Effector memory CD4-positive, alpha-beta T cell (primary cell): ENCODE measurements around the gene TMEM239.

ENCODE experiments used
- DNase-seq, 3 donors: peaks; one replicate each; pipeline ENCODE4 v3.0.0-alpha.2; 2020
- H3K27ac ChIP-seq: 2 replicates; pipeline ENCODE4 v1.7.0; 2013; ENCODE audit warnings: mild to moderate bottlenecking, low read length, moderate library complexity; ENCODE audit not compliant: insufficient read depth, poor library complexity, severe bottlenecking
- H3K27me3 ChIP-seq: replicated peaks from 2 replicates; pipeline ENCODE4 v1.7.0; 2013; ENCODE audit warnings: mild to moderate bottlenecking, low read length; ENCODE audit not compliant: insufficient read depth, control insufficient read depth, poor library complexity, severe bottlenecking
- H3K36me3 ChIP-seq: 2 replicates; pipeline ENCODE4 v1.7.0; 2013; ENCODE audit warnings: mild to moderate bottlenecking, low read length, moderate library complexity; ENCODE audit not compliant: control insufficient read depth, insufficient read depth
- H3K4me1 ChIP-seq: 2 replicates; pipeline ENCODE4 v1.7.0; 2013; ENCODE audit warnings: low read length, mild to moderate bottlenecking; ENCODE audit not compliant: control insufficient read depth, insufficient read depth, poor library complexity, severe bottlenecking
- H3K4me3 ChIP-seq: 2 replicates; pipeline ENCODE4 v1.7.0; 2013; ENCODE audit warnings: low read length, low read depth, mild to moderate bottlenecking; ENCODE audit not compliant: insufficient read depth, poor library complexity, severe bottlenecking
- H3K9me3 ChIP-seq: 2 replicates; pipeline ENCODE4 v1.7.0; 2013; ENCODE audit warnings: mild to moderate bottlenecking, low read length, moderate library complexity; ENCODE audit not compliant: control insufficient read depth

TMEM239 gene

DNA sequence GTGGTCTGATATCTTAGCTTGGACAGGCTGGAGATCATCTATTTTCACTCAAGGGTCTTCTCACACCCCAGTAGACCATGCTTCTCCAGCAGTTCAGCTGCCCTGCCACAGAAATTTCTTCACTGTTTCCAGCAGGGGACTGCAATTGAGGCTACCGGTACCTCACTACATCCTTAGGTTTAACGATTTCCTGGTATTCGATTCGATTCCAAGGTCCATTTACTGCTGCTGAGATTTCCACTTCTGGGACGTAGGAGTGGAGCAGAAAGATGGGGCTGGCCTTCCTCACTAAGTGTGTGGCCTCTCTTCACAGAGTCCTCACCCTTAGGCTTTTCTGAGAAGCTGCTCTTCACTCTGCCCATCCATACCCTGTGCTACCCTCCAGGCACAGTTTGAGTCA, 30.5 kb downstream of the TMEM239 start:
- no peak overlapping the region for H3K27ac ChIP-seq
- no peak for DNase-seq
- H3K36me3 ChIP-seq, result peaks cover 8% of the 10 kb centered on the region
- H3K9me3 ChIP-seq, result no peaks in the 10 kb centered on the region
- no peaks in the 10 kb centered on the region for H3K4me1 ChIP-seq
- no peaks in the 10 kb centered on the region for H3K27me3 ChIP-seq
- no peak overlapping the region for H3K4me3 ChIP-seq

DNA sequence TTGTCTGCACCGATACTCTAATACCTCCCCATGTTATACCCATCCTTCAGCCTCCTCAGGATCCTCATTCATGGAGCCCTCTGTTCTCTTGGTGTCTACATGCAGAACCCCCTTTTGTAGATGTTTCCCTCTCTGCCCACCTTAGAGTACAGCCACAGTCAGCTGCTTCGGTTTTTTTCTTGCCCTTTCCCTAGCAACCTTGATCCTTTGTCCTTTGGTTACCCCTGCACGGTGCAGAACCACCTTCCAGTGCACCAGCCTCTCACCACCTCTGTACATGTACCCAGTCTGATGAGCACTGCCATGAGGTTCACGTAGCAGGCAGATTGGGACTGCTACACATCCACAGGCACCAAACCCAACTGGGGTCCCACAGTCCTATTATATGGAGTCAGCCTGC, 31.6 kb downstream of the TMEM239 start:
- H3K4me1 ChIP-seq, result peaks cover 5% of the 10 kb centered on the region
- H3K27me3 ChIP-seq, result no peaks in the 10 kb centered on the region
- no peak overlapping the region for H3K4me3 ChIP-seq
- H3K9me3 ChIP-seq, result no peaks in the 10 kb centered on the region
- H3K36me3 ChIP-seq, result peaks cover 8% of the 10 kb centered on the region
- no peak for DNase-seq
- H3K27ac ChIP-seq, result no peak overlapping the region

DNA sequence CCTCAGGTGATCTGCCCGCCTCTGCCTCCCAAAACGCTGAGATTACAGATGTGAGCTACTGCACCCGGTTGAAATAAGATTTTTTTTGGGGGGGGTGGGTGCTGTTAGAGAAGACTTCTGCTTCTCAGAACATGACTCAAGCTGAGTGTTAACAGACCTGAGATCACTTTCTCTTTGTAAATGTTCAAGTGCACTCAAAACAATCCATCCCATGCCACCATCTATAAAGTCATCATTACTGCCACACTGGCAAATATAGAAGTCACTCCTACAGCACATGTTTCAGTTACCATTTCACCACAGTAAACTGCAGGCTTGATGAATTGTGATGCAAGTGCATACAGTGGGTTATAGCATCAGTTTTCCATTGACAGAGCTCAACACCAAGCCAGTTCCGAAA, 33.4 kb downstream of the TMEM239 start:
- no peak for DNase-seq
- Histone ChIP-seq H3K27ac (no peak overlapping the region), H3K27me3 (no peaks in the 10 kb centered on the region), H3K36me3 (peaks cover 8% of the 10 kb centered on the region), H3K9me3 (no peaks in the 10 kb centered on the region), H3K4me1 (peaks cover 5% of the 10 kb centered on the region), H3K4me3 (no peak overlapping the region)

DNA sequence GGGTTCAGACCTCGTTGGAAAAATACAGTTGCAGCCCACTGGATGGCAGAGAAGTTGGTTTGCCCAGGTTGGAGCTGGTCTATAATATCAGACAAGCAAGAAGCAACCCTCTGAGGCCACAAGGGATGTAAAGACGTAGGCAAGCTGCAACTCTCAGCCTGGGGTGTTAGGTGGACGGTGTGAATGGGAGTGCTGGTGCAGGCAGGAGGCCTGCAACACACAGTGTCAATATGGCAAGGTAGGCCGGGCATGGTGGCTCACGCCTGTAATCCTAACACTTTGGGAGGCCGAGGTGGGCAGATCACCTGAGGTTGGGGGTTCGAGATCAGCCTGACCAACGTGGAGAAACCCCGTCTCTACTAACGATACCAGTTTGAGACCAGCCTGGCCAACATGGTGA, 34.9 kb downstream of the TMEM239 start:
- peaks cover 5% of the 10 kb centered on the region for H3K4me1 ChIP-seq
- no peak overlapping the region for H3K27ac ChIP-seq
- H3K4me3 ChIP-seq, result no peak overlapping the region
- H3K9me3 ChIP-seq, result no peaks in the 10 kb centered on the region
- peaks cover 8% of the 10 kb centered on the region for H3K36me3 ChIP-seq
- no peak for DNase-seq
- no peaks in the 10 kb centered on the region for H3K27me3 ChIP-seq

DNA sequence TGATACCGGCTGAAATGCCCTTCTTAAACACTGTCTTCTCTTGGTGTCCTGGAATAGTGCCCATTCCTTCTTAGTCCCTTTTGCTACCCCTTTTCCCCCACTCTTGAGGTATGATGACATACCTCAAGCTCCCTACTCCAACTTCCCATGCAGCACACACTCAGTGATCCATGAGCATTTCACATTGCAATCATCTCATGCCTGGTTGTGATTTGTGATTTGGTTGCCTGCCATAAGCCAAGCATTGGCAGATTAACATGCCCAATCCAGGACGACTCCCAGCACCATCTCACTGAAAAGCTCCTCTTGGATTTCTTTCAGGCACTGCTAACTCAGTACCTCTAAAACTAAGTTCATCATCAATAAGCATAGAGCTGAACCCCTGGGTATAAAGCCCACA, 42.4 kb downstream of the TMEM239 start:
- no peak overlapping the region for H3K4me3 ChIP-seq
- DNase-seq, result no peak
- peaks cover 22% of the 10 kb centered on the region for H3K36me3 ChIP-seq
- H3K4me1 ChIP-seq, result no peaks in the 10 kb centered on the region
- no peaks in the 10 kb centered on the region for H3K9me3 ChIP-seq
- H3K27ac ChIP-seq, result no peak overlapping the region
- H3K27me3 ChIP-seq, result no peaks in the 10 kb centered on the region

DNA sequence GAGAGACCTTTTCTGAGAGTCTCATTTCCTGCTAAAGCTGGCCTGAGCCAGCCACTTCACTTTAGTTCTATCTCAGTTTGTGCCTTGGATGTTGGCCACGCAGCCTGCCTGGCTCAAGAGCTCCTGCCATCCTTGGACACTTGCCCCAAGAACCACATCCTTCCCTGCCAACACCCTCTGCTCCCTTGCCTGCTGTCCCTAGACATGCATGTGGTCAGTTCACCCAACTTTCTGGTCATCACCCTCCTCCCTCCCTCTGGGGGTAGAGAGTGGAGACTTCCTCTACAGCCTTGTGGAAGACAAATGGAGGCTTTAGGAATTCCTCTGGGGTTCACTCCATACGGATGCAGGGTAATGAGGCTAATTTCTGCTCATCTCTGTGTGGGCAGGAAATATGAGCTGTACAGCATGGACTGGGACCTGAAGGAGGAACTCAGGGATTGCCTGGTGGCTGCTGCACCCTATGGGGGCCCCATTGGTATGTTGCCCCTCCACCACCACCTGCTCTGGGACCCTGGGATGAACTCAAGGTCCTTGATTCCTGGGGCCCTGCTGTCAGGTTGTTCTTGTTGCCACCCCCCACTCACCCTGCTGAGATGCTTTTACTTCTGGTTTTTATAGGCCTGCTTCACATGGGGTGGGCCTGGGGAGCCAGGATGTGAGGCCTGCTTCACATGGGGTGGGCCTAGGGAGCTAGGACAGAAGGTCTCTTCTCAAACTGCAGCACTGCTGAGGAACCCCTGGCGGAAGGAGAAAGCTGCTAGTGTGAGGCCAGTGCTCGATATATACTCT, 43.4 kb downstream of the TMEM239 start:
- H3K27me3 ChIP-seq, result no peaks in the 10 kb centered on the region
- DNase-seq, result no peak
- H3K4me3 ChIP-seq, result no peak overlapping the region
- peaks cover 30% of the 10 kb centered on the region for H3K36me3 ChIP-seq
- H3K27ac ChIP-seq, result no peak overlapping the region
- H3K4me1 ChIP-seq, result no peaks in the 10 kb centered on the region
- H3K9me3 ChIP-seq, result no peaks in the 10 kb centered on the region

DNA sequence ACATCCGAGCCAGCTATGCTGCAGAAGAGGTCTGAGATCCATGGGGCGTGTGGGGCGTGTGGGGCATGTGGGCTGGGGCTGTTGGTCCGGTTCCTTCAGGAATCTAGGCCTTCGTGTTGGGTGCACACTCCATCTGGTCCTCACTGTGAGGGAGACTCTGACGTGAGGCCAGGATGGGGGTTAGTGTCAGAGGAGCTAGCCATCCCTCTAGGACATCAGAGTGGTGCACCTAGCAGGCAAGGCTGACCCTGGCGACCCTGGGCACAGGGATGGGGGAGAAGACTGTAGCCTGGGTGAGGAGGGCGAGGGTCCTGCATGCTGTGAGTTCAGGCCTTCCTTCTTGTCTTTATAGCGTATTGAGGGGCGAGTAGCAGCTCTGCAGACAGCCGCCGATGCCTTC, 48.5 kb downstream of the TMEM239 start:
- DNase-seq, result no peak
- Histone ChIP-seq H3K4me1 (peaks cover 5% of the 10 kb centered on the region), H3K27ac (no peak overlapping the region), H3K36me3 (peaks cover 43% of the 10 kb centered on the region), H3K4me3 (no peak overlapping the region), H3K27me3 (no peaks in the 10 kb centered on the region), H3K9me3 (no peaks in the 10 kb centered on the region)

DNA sequence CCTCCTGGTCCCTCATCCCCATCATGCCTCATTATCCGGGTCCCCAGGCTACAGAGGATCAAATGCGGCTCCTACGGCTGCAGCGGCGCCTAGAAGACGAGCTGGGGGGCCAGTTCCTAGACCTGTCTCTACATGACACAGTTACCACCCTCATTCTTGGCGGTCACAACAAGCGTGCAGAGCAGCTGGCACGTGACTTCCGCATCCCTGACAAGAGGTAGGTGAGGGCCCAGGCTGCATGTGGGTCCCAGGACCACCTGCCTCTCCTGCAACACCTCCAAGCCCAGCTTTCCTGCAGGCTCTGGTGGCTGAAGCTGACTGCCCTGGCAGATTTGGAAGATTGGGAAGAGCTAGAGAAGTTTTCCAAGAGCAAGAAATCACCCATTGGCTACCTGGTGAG, 48.9 kb downstream of the TMEM239 start:
- peaks cover 43% of the 10 kb centered on the region for H3K36me3 ChIP-seq
- H3K27me3 ChIP-seq, result no peaks in the 10 kb centered on the region
- H3K27ac ChIP-seq, result no peak overlapping the region
- no peaks in the 10 kb centered on the region for H3K9me3 ChIP-seq
- H3K4me3 ChIP-seq, result no peak overlapping the region
- peaks cover 5% of the 10 kb centered on the region for H3K4me1 ChIP-seq
- DNase-seq, result no peak

DNA sequence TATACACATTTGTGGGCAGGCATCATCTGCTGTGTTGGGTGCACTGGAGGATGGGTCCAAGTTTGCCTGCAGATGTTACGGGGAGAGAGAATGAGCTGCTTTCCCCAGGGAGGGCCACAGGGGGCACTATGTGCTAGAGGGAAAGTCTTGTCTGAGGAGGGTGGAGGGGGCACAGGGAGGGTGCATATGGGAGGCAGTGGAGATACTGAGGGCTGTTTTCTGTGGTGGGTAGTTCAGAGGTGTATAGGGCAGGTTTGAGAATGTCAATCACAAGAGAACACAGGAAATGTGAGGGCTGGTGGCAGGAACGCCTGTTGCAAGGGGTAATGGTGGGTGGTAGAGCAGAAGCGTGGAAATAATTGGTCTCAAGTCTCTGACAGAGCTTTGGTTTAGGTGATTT, 49.5 kb downstream of the TMEM239 start:
- Histone ChIP-seq H3K4me3 (no peak overlapping the region), H3K36me3 (peaks cover 43% of the 10 kb centered on the region), H3K9me3 (no peaks in the 10 kb centered on the region), H3K27me3 (no peaks in the 10 kb centered on the region), H3K4me1 (peaks cover 5% of the 10 kb centered on the region), H3K27ac (no peak overlapping the region)
- DNase-seq, result no peak

DNA sequence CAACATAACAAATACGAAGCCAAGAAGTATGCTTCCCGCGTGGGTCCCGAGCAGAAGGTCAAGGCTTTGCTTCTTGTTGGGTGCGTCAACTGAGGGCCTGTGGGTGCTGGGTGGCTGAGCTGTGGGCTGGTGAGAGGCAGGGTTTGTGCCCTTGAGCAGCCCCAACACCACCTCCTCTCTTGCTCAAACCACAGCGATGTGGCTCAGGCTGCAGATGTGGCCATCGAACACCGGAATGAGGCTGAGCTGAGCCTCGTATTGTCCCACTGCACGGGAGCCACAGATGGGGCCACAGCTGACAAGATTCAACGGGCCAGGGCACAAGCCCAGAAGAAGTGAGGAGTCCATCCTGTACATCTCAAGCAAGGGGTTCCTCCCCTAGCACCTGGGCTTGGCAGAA, 50.1 kb downstream of the TMEM239 start:
- no peaks in the 10 kb centered on the region for H3K9me3 ChIP-seq
- DNase-seq, result no peak
- H3K27ac ChIP-seq, result no peak overlapping the region
- no peaks in the 10 kb centered on the region for H3K27me3 ChIP-seq
- H3K36me3 ChIP-seq, result peaks cover 37% of the 10 kb centered on the region
- no peak overlapping the region for H3K4me3 ChIP-seq
- H3K4me1 ChIP-seq, result peaks cover 5% of the 10 kb centered on the region
